ENCODE measurements around the gene SLC9C2. TPM values are rescaled to one million over a fixed set of nuclear protein-coding genes. Genes with fewer than 3 reads are reported as not detected.

Gene SLC9C2
- polyA plus RNA-seq, 1 of the 3 experiments (the other 2 are of a cell fraction) = not detected

DNA sequence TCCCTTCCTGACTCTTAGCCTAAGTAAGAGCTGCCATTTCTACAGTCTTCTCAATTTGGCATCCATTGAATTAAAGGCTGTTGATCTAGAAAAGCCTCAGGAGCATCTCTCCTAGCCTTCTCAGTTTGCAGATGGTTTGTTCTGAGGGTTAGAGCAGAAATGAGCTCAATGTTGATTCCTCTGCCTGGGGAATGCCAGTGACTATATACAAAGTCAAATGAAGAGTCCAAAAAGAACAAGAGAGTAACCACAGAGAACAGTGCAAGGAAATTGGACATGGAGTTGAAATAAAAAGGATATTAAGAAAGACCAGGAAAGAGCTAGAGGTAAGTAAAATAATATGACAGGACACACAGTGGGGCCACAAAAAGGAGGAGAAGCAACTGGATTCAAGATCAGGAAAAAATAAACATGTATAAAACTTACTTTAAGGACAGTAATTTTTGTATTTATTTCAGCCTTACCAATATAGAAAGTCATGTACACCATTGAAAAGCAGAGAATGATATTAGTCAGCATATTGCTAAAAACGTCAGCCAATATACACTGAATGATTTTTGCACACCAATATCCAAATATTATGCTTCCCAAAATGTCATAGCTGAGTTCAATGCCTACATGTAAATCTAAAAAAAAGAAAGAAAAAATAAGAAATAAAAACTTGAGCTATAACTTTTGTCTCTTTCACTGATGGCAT lies 21.3 kb downstream of the SLC9C2 start (continued):
- TF ChIP-seq GATA2 (CRISPR knock-in tag; IDR thresholded peaks at IDR 0.05) (no peak), JUND (IDR thresholded peaks at IDR 0.05) (no peak)
- TF ChIP-seq, protein P1, sequence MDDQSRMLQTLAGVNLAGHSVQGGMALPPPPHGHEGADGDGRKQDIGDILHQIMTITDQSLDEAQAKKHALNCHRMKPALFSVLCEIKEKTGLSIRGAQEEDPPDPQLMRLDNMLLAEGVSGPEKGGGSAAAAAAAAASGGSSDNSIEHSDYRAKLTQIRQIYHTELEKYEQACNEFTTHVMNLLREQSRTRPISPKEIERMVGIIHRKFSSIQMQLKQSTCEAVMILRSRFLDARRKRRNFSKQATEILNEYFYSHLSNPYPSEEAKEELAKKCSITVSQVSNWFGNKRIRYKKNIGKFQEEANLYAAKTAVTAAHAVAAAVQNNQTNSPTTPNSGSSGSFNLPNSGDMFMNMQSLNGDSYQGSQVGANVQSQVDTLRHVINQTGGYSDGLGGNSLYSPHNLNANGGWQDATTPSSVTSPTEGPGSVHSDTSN (IDR thresholded peaks at IDR 0.05) = no peak
- TF ChIP-seq, protein P2, sequence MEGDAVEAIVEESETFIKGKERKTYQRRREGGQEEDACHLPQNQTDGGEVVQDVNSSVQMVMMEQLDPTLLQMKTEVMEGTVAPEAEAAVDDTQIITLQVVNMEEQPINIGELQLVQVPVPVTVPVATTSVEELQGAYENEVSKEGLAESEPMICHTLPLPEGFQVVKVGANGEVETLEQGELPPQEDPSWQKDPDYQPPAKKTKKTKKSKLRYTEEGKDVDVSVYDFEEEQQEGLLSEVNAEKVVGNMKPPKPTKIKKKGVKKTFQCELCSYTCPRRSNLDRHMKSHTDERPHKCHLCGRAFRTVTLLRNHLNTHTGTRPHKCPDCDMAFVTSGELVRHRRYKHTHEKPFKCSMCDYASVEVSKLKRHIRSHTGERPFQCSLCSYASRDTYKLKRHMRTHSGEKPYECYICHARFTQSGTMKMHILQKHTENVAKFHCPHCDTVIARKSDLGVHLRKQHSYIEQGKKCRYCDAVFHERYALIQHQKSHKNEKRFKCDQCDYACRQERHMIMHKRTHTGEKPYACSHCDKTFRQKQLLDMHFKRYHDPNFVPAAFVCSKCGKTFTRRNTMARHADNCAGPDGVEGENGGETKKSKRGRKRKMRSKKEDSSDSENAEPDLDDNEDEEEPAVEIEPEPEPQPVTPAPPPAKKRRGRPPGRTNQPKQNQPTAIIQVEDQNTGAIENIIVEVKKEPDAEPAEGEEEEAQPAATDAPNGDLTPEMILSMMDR (IDR thresholded peaks at IDR 0.05) = no peak

DNA sequence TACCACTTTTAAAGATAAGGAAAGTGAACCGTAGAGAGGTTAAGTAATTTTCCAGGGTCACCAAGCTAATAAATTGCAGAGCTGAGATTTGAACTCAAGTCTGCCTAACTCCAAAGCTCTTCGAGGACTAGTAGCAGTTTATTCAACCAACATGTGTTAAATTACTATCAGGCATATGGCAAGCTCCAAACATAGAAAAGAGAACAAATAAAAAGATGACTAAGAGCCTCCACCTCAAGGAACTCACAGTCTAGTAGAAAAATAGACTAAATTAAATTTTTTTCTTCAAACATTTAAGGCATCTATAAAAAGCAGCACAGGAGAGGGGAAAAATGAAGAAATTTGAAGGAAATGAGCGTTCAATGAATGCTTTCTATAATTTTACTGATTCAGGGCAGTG lies 22.2 kb downstream of the SLC9C2 start:
- Histone ChIP-seq H3K9me2 (no peaks in the 10 kb centered on the region), H3K27me3 (ENCODE audit: insufficient read depth) (no peaks in the 10 kb centered on the region), H2AFZ (ENCODE audit: low read depth) (no peak overlapping the region), H3K79me2 (ENCODE audit: insufficient read depth) (no peaks in the 10 kb centered on the region), H3F3A (replicated peaks; ENCODE audit: insufficient read depth) (no peaks in the 10 kb centered on the region), H3K4me2 (no peak overlapping the region), H3K27ac (ENCODE audit: low read depth in 2 of 2, low read length in 1 of 2) (no peak overlapping the region), H3K4me3 (ENCODE audit: low read depth in 2 of 2, low read length in 1 of 2) (no peak overlapping the region), H3K4me1 (ENCODE audit: control insufficient read depth in 1 of 2, insufficient read depth in 2 of 2, low read depth in 1 of 2, low read length in 1 of 2) (peaks cover 0 to 2% of the 10 kb centered on the region in 2 experiments; a peak in 1 of 4 replicates), H3K36me3 (replicated peaks in 1 of 2; ENCODE audit: control insufficient read depth in 1 of 2, insufficient read depth in 2 of 2, low read length in 1 of 2) (no peaks in the 10 kb centered on the region), H3K9ac (no peak overlapping the region), H4K20me1 (ENCODE audit: insufficient read depth) (no peaks in the 10 kb centered on the region), H3K9me3 (no peaks in the 10 kb centered on the region)
- ChIA-PET POLR2A (no interaction called here), CTCF (interaction anchor here (0.6 kb wide), 1 partner anchor 147 kb away, joined by 3 read pairs; no protein-coding TSS in a partner anchor)
- WGBS (ENCODE audit: low lambda C conversion rate) = 56% methylated on average over 3 of the region's 3 CpGs
- TF ChIP-seq RFX5 (IDR thresholded peaks at IDR 0.05; ENCODE audit: low read length) (no peak), SMC3 (IDR thresholded peaks at IDR 0.05; ENCODE audit: low read depth, low read length) (no peak), RCOR1 (IDR thresholded peaks at IDR 0.05; ENCODE audit: low read length) (no peak), NFIC (IDR thresholded peaks at IDR 0.05; ENCODE audit: borderline replicate concordance) (no peak), GABPA (IDR thresholded peaks at IDR 0.05; ENCODE audit: low read depth) (no peak), FOXM1 (IDR thresholded peaks at IDR 0.05; ENCODE audit: low read depth) (no peak), EP300 (IDR thresholded peaks at IDR 0.05; ENCODE audit: borderline replicate concordance in 1 of 2, low read depth in 1 of 2, low read length in 1 of 2) (no peak), YY1 (IDR thresholded peaks at IDR 0.05; ENCODE audit: low read depth) (no peak), NRF1 (IDR thresholded peaks at IDR 0.05; ENCODE audit: low read depth, low read length) (no peak), FOSL2 (IDR thresholded peaks at IDR 0.05; ENCODE audit: borderline replicate concordance, low read depth) (no peak)
- TF ChIP-seq, protein P2 (IDR thresholded peaks at IDR 0.05) = no peak
- TF ChIP-seq, protein P3, sequence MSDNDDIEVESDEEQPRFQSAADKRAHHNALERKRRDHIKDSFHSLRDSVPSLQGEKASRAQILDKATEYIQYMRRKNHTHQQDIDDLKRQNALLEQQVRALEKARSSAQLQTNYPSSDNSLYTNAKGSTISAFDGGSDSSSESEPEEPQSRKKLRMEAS (IDR thresholded peaks at IDR 0.05; ENCODE audit: low read depth) = no peak
- no peak for DNase-seq

Data from SK-N-SH (cell line).